Neural crest cell (in vitro differentiated cells): ENCODE measurements around the gene CD47. TPM values are rescaled to one million over a fixed set of nuclear protein-coding genes. Genes with fewer than 3 reads are reported as not detected.

Experiments
- DNase-seq: peaks from one replicate; pipeline ENCODE4 v3.0.0; 2021; ENCODE audit warnings: low read depth, mixed read lengths, low spot score
- H3K27ac Mint-ChIP-seq: one replicate; pipeline ENCODE4 v1.8.0; 2021; ENCODE audit warnings: mild to moderate bottlenecking, mixed read lengths; ENCODE audit not compliant: unreplicated experiment
- H3K27me3 Mint-ChIP-seq: 2 replicates; pipeline ENCODE4 v1.8.0; 2021; ENCODE audit warnings: low read depth, mild to moderate bottlenecking, mixed read lengths
- H3K36me3 Mint-ChIP-seq: 2 replicates; pipeline ENCODE4 v1.8.0; 2021; ENCODE audit warnings: low read depth, mild to moderate bottlenecking, mixed read lengths
- H3K4me1 Mint-ChIP-seq: 2 replicates; pipeline ENCODE4 v1.8.0; 2021; ENCODE audit warnings: mixed read lengths
- H3K4me3 Mint-ChIP-seq: one replicate; pipeline ENCODE4 v1.8.0; 2021; ENCODE audit warnings: mild to moderate bottlenecking, mixed read lengths
- H3K9me3 Mint-ChIP-seq: 2 replicates; pipeline ENCODE4 v1.8.0; 2021; ENCODE audit warnings: mixed read lengths
- CTCF ChIP-seq: fragments of 200-600 bp; sonication (generic); conservative IDR thresholded peaks from 2 replicates; pipeline ENCODE4 v1.5.0; 2021; ENCODE audit warnings: antibody characterized with exemption, mild to moderate bottlenecking
- total RNA-seq: library from RNA; stranded (reverse); gene quantifications from 2 replicates; pipeline ENCODE4 v1.2.1, GENCODE V29; 2021

CD47 gene
- total RNA-seq, 1 donor from 2014 or later = 48.3 TPM

GRCh38 chr3:108031895-108032294 lies 58.9 kb downstream of the CD47 start:
- Mint-ChIP-seq H3K9me3 (no peaks in the 10 kb centered on the region), H3K36me3 (no peaks in the 10 kb centered on the region), H3K4me1 (peaks cover 18% of the 10 kb centered on the region), H3K27me3 (no peaks in the 10 kb centered on the region), H3K4me3 (no peak overlapping the region), H3K27ac (peak overlapping the region; percentile 39)
- no peak for DNase-seq
- TF ChIP-seq CTCF = no peak

GRCh38 chr3:108030960-108031359 lies 59.9 kb downstream of the CD47 start:
- DNase-seq = no peak
- Mint-ChIP-seq H3K4me3 (no peak overlapping the region), H3K27me3 (no peaks in the 10 kb centered on the region), H3K4me1 (peaks cover 18% of the 10 kb centered on the region), H3K36me3 (no peaks in the 10 kb centered on the region), H3K9me3 (no peaks in the 10 kb centered on the region), H3K27ac (no peak overlapping the region)
- no peak for TF ChIP-seq CTCF

- peaks cover 2% of the 10 kb centered on the region for H3K9me3 Mint-ChIP-seq
- no peaks in the 10 kb centered on the region for H3K27me3 Mint-ChIP-seq
- H3K4me3 Mint-ChIP-seq = no peak overlapping the region
- DNase-seq = no peak
- peaks cover 23% of the 10 kb centered on the region for H3K4me1 Mint-ChIP-seq
- no peaks in the 10 kb centered on the region for H3K36me3 Mint-ChIP-seq
- H3K27ac Mint-ChIP-seq = no peak overlapping the region
- TF ChIP-seq CTCF = no peak
Observed at GRCh38 chr3:108029466-108029865, 61.4 kb downstream of the CD47 start.

GRCh38 chr3:108028896-108029295 lies 61.9 kb downstream of the CD47 start:
- H3K4me3 Mint-ChIP-seq = no peak overlapping the region
- no peak for TF ChIP-seq CTCF
- no peak overlapping the region for H3K27ac Mint-ChIP-seq
- peaks cover 2% of the 10 kb centered on the region for H3K9me3 Mint-ChIP-seq
- H3K4me1 Mint-ChIP-seq = peaks cover 23% of the 10 kb centered on the region
- no peak for DNase-seq
- no peaks in the 10 kb centered on the region for H3K27me3 Mint-ChIP-seq
- no peaks in the 10 kb centered on the region for H3K36me3 Mint-ChIP-seq

- no peak for DNase-seq
- H3K27ac Mint-ChIP-seq = no peak overlapping the region
- peaks cover 2% of the 10 kb centered on the region for H3K9me3 Mint-ChIP-seq
- peaks cover 23% of the 10 kb centered on the region for H3K4me1 Mint-ChIP-seq
- TF ChIP-seq CTCF = no peak
- no peaks in the 10 kb centered on the region for H3K27me3 Mint-ChIP-seq
- H3K36me3 Mint-ChIP-seq = peaks cover 3% of the 10 kb centered on the region
- no peak overlapping the region for H3K4me3 Mint-ChIP-seq
Observed at GRCh38 chr3:108025177-108025576, 65.7 kb downstream of the CD47 start.
